Heart left ventricle (tissue), 16 donors: ENCODE data around the gene SORL1-AS1.
A peak's percentile ranks its signal among the peaks of the same experiment; 100 is the strongest.

Source experiments
- ATAC-seq, 4 donors: fragments of 200-7000 bp; cut with Tn5 transposase; one replicate each; pipeline ENCODE4 v1.9.1; 2020 to 2022; ENCODE audit warnings: moderate library complexity in 4 of 4, mild to moderate bottlenecking in 3 of 4, moderate number of reproducible peaks in 1 of 4
- DNase-seq, 5 donors: peaks; one replicate each; pipeline ENCODE4 v3.0.0-alpha.2; 2020
- H3K27ac ChIP-seq, 12 donors: fragments of 200-600 bp; sonication (generic) in 4 of 12; one replicate each; pipeline versions ENCODE4 v1.5.0 to v1.8.0; 2016 to 2022; ENCODE audit warnings: mild to moderate bottlenecking in 2 of 12
- H3K27me3 ChIP-seq, 9 donors: fragments of 200-600 bp; sonication (generic) in 2 of 9; one replicate each; pipeline versions ENCODE4 v1.5.1 to v1.8.0; 2016 to 2022; ENCODE audit warnings: mild to moderate bottlenecking in 3 of 9
- H3K36me3 ChIP-seq, 9 donors: fragments of 200-600 bp; sonication (generic) in 2 of 9; one replicate each; pipeline versions ENCODE4 v1.5.0 to v1.8.0; 2018 to 2022; ENCODE audit warnings: mild to moderate bottlenecking in 2 of 9
- H3K4me1 ChIP-seq, 12 donors: fragments of 200-600 bp; sonication (generic) in 4 of 12; one replicate each; pipeline versions ENCODE4 v1.5.0 to v1.8.0; 2016 to 2022; ENCODE audit warnings: mild to moderate bottlenecking in 3 of 12
- H3K4me3 ChIP-seq, 12 donors: fragments of 200-600 bp; sonication (generic) in 4 of 12; one replicate each; pipeline versions ENCODE4 v1.5.0 to v1.8.0; 2017 to 2022; ENCODE audit warnings: mild to moderate bottlenecking in 9 of 12, moderate library complexity in 4 of 12
- H3K9me3 ChIP-seq, 12 donors: fragments of 200-600 bp; sonication (generic) in 4 of 12; one replicate each; pipeline versions ENCODE4 v1.5.0 to v1.8.0; 2016 to 2022; ENCODE audit warnings: mild to moderate bottlenecking in 1 of 12
- CTCF ChIP-seq, 12 donors: fragments of 200-600 bp; sonication (generic) in 4 of 12; IDR thresholded peaks; one replicate each; pipeline versions ENCODE4 v1.5.0 to v1.8.0; 2018 to 2022; ENCODE audit warnings: antibody characterized with exemption in 12 of 12, mild to moderate bottlenecking in 5 of 12
- POLR2A ChIP-seq, 2 donors: fragments of 450-650 bp; IDR thresholded peaks; one replicate each; pipeline ENCODE4 v1.6.1; 2017; ENCODE audit warnings: antibody characterized with exemption in 2 of 2, mild to moderate bottlenecking in 2 of 2, moderate library complexity in 2 of 2
- WGBS, 4 donors: extraction: QIAGEN DNeasy Blood & Tissue Kit in 2 of 4; methylation state at CpG; one replicate each; pipeline versions ENCODE4 v1.1.5 to v1.1.7; 2013 to 2018; 5-methylcytosine and 5-hydroxymethylcytosine counted together
- intact Hi-C, 10 donors: fragments of 100-400 bp; cut with DNase I; formaldehyde crosslinking; loops; one replicate each; pipeline versions ENCODE4 v1.11.1 to v1.14.2; 2022
- donor health status: ischemic (EF 13 %, LVEDD 7.1; RV severe dilation, severe dysfunction).
- donor health status: healthy with polysubstance abuse.
- donor health status: DM: no; HTN: yes; CAD: no.
- donor health status: DM: no; HTN: no; CAD: no.
- donor health status: ischemic (EF 25% LVEDD 6.9; RV normal size, moderate dysfunction).
- donor health status: ischemic (EF 25% LVEDD 5.7; RV mildly dilated, moderate dysfunction).
- donor health status: healthy.
- donor health status: DM: yes; HTN: yes; CAD: no.
- donor health status: ischemic (EF 35%, LVEDD 5.7; RV mildly dilated, moderate dysfunction).
- donor health status: nonischemic (EF 11% LVEDD 7.7; RV severe dilation, severe dysfunction).
- donor health status: DM: yes; HTN: yes; CAD: no.
- donor health status: PGD.
- donor health status: ischemic (EF 29% LVEDD 5.4; RV normal size, mild dysfunction).
- donor health status: nonischemic (EF 23%, LVEDD 6.1; RV moderate dilation, normal function).

SORL1-AS1 gene

GRCh38 chr11:121417607-121418006, 35.2 kb downstream of the SORL1-AS1 start:
- Histone ChIP-seq H3K9me3 (no peaks in the 10 kb centered on the region), H3K4me1 (peaks cover 0 to 69% (median 13%) of the 10 kb centered on the region in 12 donors), H3K27ac (peak overlapping the region in 8 of 12 donors; percentile 6 to 95 (median 34)), H3K4me3 (no peak overlapping the region), H3K36me3 (no peaks in the 10 kb centered on the region), H3K27me3 (no peaks in the 10 kb centered on the region)
- no peak for TF ChIP-seq POLR2A (IDR thresholded peaks at IDR 0.05)
- no peak for TF ChIP-seq CTCF (IDR thresholded peaks at IDR 0.05)
- no peak for ATAC-seq
- WGBS, 4 donors: 47 to 58% (median 56%) methylated on average over 2 of the region's 2 CpGs
- DNase-seq: no peak
- intact Hi-C loops: loop anchor here in 1 of 10 donors (10.0 kb wide), 1 partner anchor 83 kb away; no protein-coding TSS in a partner anchor

- Histone ChIP-seq H3K4me1 (peaks cover 0 to 64% (median 13%) of the 10 kb centered on the region in 12 donors), H3K4me3 (no peak overlapping the region), H3K9me3 (no peaks in the 10 kb centered on the region), H3K27me3 (no peaks in the 10 kb centered on the region), H3K27ac (peak overlapping the region in 8 of 12 donors; percentile 6 to 95 (median 36)), H3K36me3 (no peaks in the 10 kb centered on the region)
- peak; percentile 81 to 90 (median 85) for DNase-seq
- intact Hi-C loops: loop anchor here in 1 of 10 donors (10.0 kb wide), 1 partner anchor 82 kb away; no protein-coding TSS in a partner anchor
- 25 to 28% (median 27%) methylated on average over 7 of the region's 7 CpGs for WGBS, 4 donors
- TF ChIP-seq CTCF (IDR thresholded peaks at IDR 0.05) (no peak), POLR2A (IDR thresholded peaks at IDR 0.05) (no peak)
- peak; percentile 72 to 93 (median 86) for ATAC-seq
Measured at GRCh38 chr11:121417055-121417551, 35.7 kb downstream of the SORL1-AS1 start.

- no peak for DNase-seq
- H3K4me1 ChIP-seq: peaks cover 0 to 64% (median 13%) of the 10 kb centered on the region in 12 donors
- no peaks in the 10 kb centered on the region for H3K27me3 ChIP-seq
- intact Hi-C loops: loop anchor here in 1 of 10 donors (10.0 kb wide), 1 partner anchor 81 kb away; no protein-coding TSS in a partner anchor
- no peak overlapping the region for H3K27ac ChIP-seq
- TF ChIP-seq CTCF (IDR thresholded peaks at IDR 0.05) (no peak), POLR2A (IDR thresholded peaks at IDR 0.05) (no peak)
- ATAC-seq: no peak
- H3K9me3 ChIP-seq: no peaks in the 10 kb centered on the region
- H3K4me3 ChIP-seq: no peak overlapping the region
- WGBS, 4 donors: 0 to 44% (median 28%) methylated on average over 1 of the region's 1 CpG
- no peaks in the 10 kb centered on the region for H3K36me3 ChIP-seq
Measured at GRCh38 chr11:121415856-121416255, 36.9 kb downstream of the SORL1-AS1 start.

- Histone ChIP-seq H3K4me1 (peaks cover 0 to 50% (median 13%) of the 10 kb centered on the region in 12 donors), H3K4me3 (no peak overlapping the region), H3K36me3 (no peaks in the 10 kb centered on the region), H3K27me3 (no peaks in the 10 kb centered on the region), H3K27ac (no peak overlapping the region), H3K9me3 (no peaks in the 10 kb centered on the region)
- TF ChIP-seq CTCF (IDR thresholded peaks at IDR 0.05) (no peak), POLR2A (IDR thresholded peaks at IDR 0.05) (no peak)
- DNase-seq: no peak
- intact Hi-C loops: loop anchor here in 1 of 10 donors (10.0 kb wide), 1 partner anchor 80 kb away; no protein-coding TSS in a partner anchor
- WGBS, 4 donors: 88 to 94% (median 92%) methylated on average over 2 of the region's 2 CpGs
- ATAC-seq: peak in 2 of 4 donors; percentile 29 to 52
Measured at GRCh38 chr11:121414141-121414913, 38.4 kb downstream of the SORL1-AS1 start.
